HTERT RPE-1 (cell line): ENCODE measurements around the gene PSMD6.

Experiments used
- in situ Hi-C: fragments of 300-500 bp; cut with MboI; formaldehyde crosslinking; loops from 4 replicates; pipeline ENCODE4 v1.14.3; 2020; ENCODE audit warnings: low sequenced_read_pairs

PSMD6 gene

GRCh38 chr3:63980830-63981498, 42.3 kb downstream of the PSMD6 start:
- in situ Hi-C loops, result no loop called here

DNA sequence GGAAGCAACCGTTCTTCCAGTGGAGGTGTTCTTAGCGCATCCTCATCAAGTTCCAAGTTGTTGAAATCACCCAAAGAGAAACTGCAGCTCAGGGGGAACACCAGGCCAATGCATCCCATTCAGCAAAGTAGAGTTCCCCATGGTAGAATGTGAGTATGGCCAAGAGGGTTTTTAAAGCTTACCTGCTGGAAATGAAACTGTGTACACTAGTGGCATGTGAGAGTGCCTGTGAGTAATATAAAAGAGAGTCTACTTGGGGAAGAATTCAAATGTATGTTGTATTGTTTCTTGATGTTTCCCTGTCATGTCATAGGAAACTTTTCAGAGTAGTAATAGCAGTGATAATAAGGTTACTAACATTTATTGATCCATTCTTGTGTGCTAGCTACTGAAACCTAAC, 43.3 kb downstream of the PSMD6 start:
- in situ Hi-C loops, result no loop called here

DNA sequence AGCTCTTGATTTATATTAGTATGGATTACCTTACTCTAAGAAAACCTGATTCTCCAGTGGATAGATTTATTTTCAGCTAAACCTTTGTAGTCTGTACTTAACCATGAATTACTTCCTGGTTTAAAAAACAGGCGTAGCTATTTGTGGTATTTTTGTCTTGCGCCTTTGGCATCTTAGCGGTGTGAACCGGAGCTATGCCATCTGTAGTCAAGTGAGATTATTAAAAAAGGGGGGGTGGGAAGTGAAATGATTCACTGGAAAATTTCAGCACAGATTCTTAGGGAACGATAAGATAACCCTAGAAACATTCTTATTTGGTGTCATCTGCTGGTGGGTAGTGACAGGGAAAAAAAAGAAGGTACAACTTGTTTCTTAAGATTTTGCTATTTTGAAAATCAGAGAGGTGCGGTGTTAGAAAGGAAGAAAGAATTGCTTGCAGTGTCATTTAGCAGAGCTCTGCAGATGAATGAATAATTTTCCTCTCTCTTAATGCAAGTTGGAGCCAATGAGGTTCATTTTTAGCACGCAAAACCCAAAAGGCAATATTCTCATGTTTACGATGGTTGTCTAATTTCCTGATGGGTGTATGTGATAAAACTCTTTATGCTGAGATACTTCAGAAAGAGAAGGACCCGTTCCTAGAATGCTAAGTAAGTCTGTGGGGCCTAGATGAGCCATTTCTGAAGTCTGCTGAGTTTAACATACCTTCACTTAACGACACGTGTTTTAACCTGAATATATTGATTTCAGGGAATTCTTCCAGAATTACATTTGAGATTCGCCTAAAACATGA, 44.0 kb downstream of the PSMD6 start:
- in situ Hi-C loops, result no loop called here

DNA sequence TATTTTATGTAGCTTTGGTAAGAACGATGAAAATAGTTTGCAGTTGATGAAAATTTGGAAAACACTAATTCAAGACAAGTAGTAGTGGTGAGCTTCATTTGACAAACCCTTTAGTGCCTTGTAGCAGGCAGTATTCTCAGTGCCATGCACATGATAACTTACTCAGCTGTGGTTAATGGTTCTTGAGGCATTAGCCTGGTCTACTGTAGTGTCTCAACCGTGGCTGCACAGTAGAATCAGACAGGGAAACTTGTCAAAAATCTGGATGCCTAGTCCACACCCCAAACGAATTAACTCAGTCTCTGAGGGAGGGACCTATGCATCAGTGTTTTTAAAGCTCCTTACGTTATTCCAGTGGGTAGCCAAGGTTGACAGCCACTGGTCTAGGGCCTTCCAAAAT, 45.4 kb downstream of the PSMD6 start:
- in situ Hi-C loops, result no loop called here

GRCh38 chr3:63976872-63977200, 46.5 kb downstream of the PSMD6 start:
- in situ Hi-C loops, result no loop called here

GRCh38 chr3:63976161-63976871, 47.0 kb downstream of the PSMD6 start:
- in situ Hi-C loops, result no loop called here

DNA sequence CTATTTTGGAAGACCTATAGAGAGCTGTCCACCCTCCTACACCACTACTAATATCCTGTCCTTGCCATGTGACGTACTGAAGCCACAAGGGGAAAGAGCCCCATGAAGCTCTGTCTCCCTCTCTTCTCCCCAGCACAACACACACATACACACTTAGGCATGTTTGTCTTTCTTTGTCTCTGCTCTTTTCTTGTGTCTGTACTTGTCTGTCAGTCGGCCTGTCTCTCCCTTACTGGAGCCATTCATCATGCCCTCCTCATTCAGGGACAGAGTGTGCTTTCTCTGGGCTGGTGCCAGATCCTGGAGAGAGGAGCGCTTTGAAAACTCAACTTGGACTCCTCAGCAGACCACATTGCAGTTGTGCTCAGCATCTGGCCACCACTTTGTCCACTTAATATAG, 47.6 kb downstream of the PSMD6 start:
- in situ Hi-C loops, result no loop called here

DNA sequence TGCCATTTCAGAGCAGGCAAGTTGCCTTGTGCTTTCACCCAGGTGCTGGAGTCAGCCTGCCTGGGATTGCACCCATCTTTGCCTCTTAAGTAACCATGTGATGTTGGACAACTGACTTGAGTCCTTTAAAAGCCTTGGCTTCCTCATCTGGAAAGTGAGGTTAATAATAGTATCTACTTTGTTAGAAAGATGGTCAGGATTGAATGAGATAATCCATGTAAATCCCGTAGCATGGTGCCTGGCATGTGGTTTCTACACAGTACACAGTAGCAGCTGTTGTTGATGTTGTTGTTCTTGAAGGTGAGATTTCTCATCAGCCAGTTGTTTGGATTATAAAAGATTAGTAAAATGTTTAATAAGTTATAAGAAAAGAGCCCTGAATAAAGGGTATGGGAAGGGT, 48.8 kb downstream of the PSMD6 start:
- in situ Hi-C loops, result no loop called here

DNA sequence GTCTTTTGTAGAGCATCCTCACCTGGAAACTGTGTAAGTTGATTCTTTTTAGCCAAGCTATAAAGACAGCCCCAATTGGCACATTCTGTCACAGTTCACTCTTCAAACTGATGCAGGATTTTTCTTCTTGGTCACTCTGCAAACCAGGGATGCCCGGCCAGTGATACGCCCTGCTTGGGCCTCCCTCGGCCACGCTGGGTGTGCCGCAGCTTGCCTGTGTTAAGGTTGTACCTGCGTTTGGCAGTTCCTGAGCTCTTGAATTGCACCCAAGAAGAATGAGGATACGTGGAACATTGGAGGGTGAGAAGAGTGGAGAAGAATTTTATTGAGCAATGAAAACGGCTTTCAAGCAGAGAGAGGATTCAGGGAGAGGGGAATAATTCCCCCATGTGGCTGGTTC, 49.9 kb downstream of the PSMD6 start:
- in situ Hi-C loops, result no loop called here

- in situ Hi-C loops, result no loop called here
Observed at GRCh38 chr3:63972987-63973386, 50.3 kb downstream of the PSMD6 start.

GRCh38 chr3:63972196-63972595, 51.1 kb downstream of the PSMD6 start:
- in situ Hi-C loops, result no loop called here

- in situ Hi-C loops, result no loop called here
Observed at GRCh38 chr3:63970631-63971475, 52.4 kb downstream of the PSMD6 start.

DNA sequence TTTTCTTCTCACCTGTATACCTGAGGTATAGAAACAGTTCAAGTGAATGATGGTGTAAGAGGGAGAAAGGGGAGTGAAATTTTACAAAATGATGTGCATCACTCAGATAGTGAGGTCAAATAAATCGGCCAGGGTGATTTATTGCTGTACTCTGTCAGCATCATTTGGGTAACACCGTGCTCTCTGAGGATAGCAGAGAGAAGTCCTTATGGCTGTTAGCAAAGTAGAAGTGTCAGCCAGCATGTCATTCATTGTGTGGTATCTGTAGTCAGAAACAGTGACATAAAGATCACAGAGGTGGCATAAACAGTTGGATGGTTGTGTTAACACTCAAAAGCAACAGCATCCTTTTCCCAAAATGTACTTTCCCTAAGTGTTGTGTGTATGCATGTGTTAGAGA, 53.4 kb downstream of the PSMD6 start:
- in situ Hi-C loops, result no loop called here

- in situ Hi-C loops, result no loop called here
Observed at GRCh38 chr3:63968612-63969350, 54.5 kb downstream of the PSMD6 start.

DNA sequence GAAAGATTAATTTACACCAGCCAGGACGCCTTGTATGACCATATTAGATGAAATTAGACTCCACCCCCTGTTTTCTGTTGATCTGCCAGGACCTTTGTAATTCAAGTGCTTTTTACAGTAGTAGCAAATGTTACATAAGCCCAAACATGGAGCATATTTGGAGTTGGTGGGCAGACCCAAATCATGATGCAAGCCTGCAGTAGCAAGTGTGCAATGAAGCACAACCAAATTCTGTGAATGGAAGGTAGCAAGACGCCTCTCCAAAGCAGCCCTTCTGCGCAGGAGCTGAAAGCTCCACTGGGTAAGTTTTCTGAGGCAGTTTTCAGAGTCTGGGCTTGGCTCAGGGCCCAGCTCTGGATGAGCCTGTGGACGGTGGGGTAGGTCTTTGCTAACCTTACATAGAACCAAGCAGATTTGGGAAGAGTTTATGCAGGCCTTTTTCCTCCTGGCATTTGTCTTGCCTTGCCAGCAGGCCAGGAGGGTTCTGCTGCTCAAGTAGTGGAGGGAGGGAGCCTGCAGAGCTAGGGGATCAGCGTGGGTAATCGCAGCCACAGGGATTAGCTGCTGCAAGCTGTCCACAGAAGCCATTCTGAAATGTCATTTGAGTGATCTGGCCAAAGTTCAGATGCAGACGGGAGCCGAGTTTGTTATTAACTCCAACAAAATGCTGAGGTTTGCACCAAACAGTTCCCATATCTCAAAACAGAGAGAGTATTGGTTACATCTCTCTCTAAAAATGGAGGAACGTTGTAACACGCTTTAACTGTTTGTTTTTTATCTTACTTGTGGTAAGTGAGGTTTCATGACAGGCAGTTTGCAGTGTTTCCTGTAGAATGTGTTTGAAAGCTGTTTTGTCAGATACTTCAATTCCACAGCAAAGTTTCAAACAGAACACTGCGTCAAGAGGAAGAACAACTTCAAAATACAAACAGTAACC, 55.4 kb downstream of the PSMD6 start:
- in situ Hi-C loops, result no loop called here

DNA sequence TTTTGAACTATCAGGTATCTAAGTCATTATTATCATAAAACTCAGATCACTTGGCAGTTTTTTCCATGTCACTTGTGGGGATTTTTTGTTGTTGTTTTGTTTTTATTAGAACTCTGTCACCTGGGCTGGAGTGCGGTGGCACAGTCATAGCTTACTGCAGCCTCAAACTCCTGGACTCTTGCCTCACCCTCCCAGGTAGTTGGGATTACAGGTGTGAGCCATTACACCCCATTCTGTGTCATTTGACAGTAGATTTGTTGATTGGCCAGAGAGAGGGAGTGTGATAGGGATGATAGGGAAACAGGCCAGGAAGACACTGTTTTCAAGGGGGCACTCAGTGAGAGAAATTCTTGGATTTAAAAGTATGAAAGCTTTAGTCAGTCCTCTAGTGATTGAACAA, 56.4 kb downstream of the PSMD6 start:
- in situ Hi-C loops, result no loop called here

DNA sequence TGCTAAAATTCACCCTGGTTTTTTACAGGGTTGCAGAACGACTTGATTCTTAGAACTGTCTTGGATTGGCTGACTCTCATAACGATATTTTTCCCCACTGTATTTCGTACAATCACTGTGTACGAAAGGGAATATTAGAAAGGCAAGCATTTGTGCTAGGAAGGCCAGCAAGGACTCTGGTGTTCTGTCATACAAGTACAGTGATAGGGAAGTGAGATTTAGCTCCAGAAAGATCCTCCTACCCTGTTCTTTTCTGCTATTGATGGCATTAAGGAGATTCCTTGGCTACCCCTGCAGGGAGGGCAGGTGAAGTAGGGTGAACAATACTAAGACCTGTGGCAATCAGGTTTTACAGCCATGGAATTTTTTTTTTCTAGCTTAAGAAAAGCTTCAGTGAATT, 57.3 kb downstream of the PSMD6 start:
- in situ Hi-C loops, result no loop called here

DNA sequence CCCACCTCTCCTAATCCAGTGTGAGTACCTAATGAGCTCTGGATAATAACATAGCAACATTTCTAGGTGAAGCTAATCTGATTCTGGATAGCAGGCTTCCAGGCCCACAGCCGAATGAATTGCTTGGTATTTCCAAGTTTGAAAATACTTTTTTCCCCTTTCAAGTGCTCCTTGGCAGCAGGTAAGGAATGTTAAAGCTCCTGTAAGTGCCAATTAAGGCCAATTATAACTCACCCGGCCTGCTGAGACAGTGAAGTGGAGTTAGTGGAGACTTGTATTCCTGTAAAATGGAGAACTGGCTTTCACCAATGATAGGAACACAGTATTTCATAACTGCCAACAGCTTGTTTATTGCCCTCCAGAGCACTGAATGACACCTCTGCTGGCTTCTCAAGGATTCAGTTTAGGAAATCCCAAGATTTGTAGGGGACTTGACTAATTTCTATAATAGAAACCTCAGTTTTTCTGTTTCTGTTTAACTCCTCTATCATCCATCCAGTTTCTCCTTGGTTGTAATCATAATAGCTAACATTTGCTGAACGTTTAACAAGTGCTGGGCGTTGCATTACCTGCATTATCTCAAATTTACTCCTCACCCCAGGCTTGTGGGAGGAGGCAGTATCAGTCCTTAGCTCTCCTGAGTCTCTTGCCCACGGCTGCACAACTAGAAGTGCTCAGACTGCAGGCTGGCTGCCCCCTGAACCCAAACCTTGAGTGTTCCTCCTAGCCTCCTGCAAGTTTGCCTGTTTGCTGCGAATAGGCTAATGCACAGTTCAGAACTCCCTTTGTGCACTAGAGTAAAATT, 58.4 kb downstream of the PSMD6 start:
- in situ Hi-C loops, result no loop called here

DNA sequence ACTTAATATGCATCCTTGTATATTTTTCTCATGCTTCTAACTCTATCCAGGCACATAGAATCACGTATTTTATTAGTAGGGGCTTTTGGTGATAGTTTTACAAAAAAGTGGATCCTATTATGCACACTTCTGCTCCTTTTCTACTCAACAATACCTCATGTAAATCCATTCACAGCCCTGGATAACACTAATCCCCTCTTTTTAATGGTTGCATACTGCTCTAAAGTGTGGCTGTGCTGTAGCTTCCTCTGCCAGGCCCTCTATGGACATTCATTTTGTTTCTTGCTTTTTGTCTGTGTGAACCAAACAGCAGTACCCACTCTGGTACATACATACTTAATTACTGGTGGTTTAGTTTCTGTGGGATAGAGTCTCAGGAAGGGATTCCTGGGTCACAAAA, 59.8 kb downstream of the PSMD6 start:
- in situ Hi-C loops, result no loop called here
